Measurements from ENCODE around the gene OSR1. TPM values are rescaled to one million over a fixed set of nuclear protein-coding genes. Genes with fewer than 3 reads are reported as not detected.
"Not testable (repeated sequence)": the region's sequence is repeated elsewhere in the genome, so short reads cannot be mapped to it uniquely, and the experiment has no call there.

Gene OSR1
- total and polyA plus RNA-seq, 2 of the 4 experiments (the other 2 are of a cell fraction): 12.4 to 48.0 TPM

GRCh38 chr2:19392191-19392590 is 33.8 kb upstream of the OSR1 start:
- CTCF ChIA-PET: no interaction called here

DNA sequence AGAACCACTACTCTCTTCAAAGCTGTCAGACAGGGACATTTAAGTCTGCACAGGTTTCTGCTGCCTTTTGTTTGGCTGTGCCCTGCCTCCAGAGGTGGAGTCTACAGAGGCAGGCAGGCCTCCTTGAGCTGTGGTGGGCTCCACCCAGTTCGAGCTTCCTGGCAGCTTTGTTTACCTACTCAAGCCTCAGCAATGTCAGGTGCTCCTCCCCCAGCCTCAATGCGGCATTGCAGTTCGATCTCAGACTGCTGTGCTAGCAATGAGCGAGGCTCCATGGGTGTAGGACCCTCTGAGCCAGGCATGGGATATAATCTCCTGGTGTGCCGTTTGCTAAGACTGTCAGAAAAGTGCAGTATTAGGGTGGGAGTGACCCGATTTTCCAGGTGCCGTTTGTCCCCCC is 31.0 kb upstream of the OSR1 start:
- H4K8ac ChIP-seq (ENCODE audit: low read depth in 2 of 2, low read length in 2 of 2); H2BK5ac ChIP-seq (ENCODE audit: low read depth, low read length, poor library complexity, severe bottlenecking); H2AK9ac ChIP-seq (replicated peaks; ENCODE audit: low read depth, low read length, poor library complexity); in situ Hi-C loops (cut with MboI; ENCODE audit: low sequenced_read_pairs); H3K4ac ChIP-seq (ENCODE audit: low read depth, low read length); H3K14ac ChIP-seq (replicated peaks; ENCODE audit: low read depth, low read length); H3K23ac ChIP-seq (ENCODE audit: low read depth, low read length); H3K4me1 ChIP-seq (ENCODE audit: control insufficient read depth, insufficient read depth, low read length); H3K36me3 ChIP-seq (ENCODE audit: control insufficient read depth, insufficient read depth, low read length); H3K9me3 ChIP-seq (ENCODE audit: control insufficient read depth, insufficient read depth, low read length); POLR2A ChIA-PET (ENCODE audit: unreplicated experiment); H4K5ac ChIP-seq (ENCODE audit: low read depth, low read length); H2AFZ ChIP-seq (replicated peaks; ENCODE audit: low read length, poor library complexity); H2AK5ac ChIP-seq (ENCODE audit: low read depth, low read length); H3K9ac ChIP-seq (ENCODE audit: low read depth, low read length); H2BK120ac ChIP-seq (ENCODE audit: low read depth, low read length); H3K9me1 ChIP-seq (ENCODE audit: insufficient read depth, low read length); H3K18ac ChIP-seq (ENCODE audit: low read depth, low read length); H2BK20ac ChIP-seq (ENCODE audit: low read depth, low read length); BruUV-seq (replicated peaks); H3K56ac ChIP-seq (ENCODE audit: extremely low read depth, insufficient read depth, low read length); H3K27ac ChIP-seq (ENCODE audit: insufficient read depth, low read length); H4K20me1 ChIP-seq (ENCODE audit: insufficient read depth, low read length); H3K4me3 ChIP-seq (ENCODE audit: insufficient read depth, low read depth, low read length); H3K27me3 ChIP-seq (ENCODE audit: control insufficient read depth, insufficient read depth, low read length); dilution Hi-C loops (cut with HindIII; ENCODE audit: low sequenced_read_pairs, unreplicated experiment); H3K79me1 ChIP-seq (ENCODE audit: low read depth in 1 of 2, low read length in 2 of 2); ATAC-seq (ENCODE audit: low read depth); H3K4me2 ChIP-seq (ENCODE audit: low read depth, low read length); H2BK15ac ChIP-seq (ENCODE audit: low read depth, low read length); intact Hi-C loops (cut with micrococcal nuclease); H4K91ac ChIP-seq (ENCODE audit: insufficient read depth, low read depth, low read length); DNase-seq; CTCF ChIA-PET: not testable (repeated sequence)
- no CpG with 5 or more reads among the region's 7 CpGs for WGBS, 2 experiments (ENCODE audit: extremely low coverage in 2 of 2, insufficient read length in 1 of 2)

More at GRCh38 chr2:19392191-19392590, 33.8 kb upstream of the OSR1 start:
- Histone ChIP-seq H4K20me1 (ENCODE audit: insufficient read depth, low read length) (no peaks in the 10 kb centered on the region), H3K9ac (ENCODE audit: low read depth, low read length) (no peak overlapping the region), H3K4ac (ENCODE audit: low read depth, low read length) (no peak overlapping the region), H3K9me1 (ENCODE audit: insufficient read depth, low read length) (no peaks in the 10 kb centered on the region), H3K23ac (ENCODE audit: low read depth, low read length) (no peak overlapping the region), H3K27me3 (ENCODE audit: control insufficient read depth, insufficient read depth, low read length) (peaks cover 4% of the 10 kb centered on the region; the same call in 1 of the 2 replicates), H3K14ac (replicated peaks; ENCODE audit: low read depth, low read length) (no peak overlapping the region), H2AK5ac (ENCODE audit: low read depth, low read length) (no peak overlapping the region), H4K5ac (ENCODE audit: low read depth, low read length) (no peak overlapping the region), H2AK9ac (replicated peaks; ENCODE audit: low read depth, low read length, poor library complexity) (no peak overlapping the region), H3K4me2 (ENCODE audit: low read depth, low read length) (no peak overlapping the region), H2BK5ac (ENCODE audit: low read depth, low read length, poor library complexity, severe bottlenecking) (no peak overlapping the region), H3K18ac (ENCODE audit: low read depth, low read length) (no peak overlapping the region), H4K8ac (ENCODE audit: low read depth in 2 of 2, low read length in 2 of 2) (no peak overlapping the region), H3K9me3 (ENCODE audit: control insufficient read depth, insufficient read depth, low read length) (no peaks in the 10 kb centered on the region), H3K27ac (ENCODE audit: insufficient read depth, low read length) (no peak overlapping the region), H2BK120ac (ENCODE audit: low read depth, low read length) (no peak overlapping the region), H2BK20ac (ENCODE audit: low read depth, low read length) (no peak overlapping the region), H3K56ac (ENCODE audit: extremely low read depth, insufficient read depth, low read length) (no peak overlapping the region), H3K4me3 (ENCODE audit: insufficient read depth, low read depth, low read length) (no peak overlapping the region), H3K4me1 (ENCODE audit: control insufficient read depth, insufficient read depth, low read length) (no peaks in the 10 kb centered on the region), H2AFZ (replicated peaks; ENCODE audit: low read length, poor library complexity) (no peak overlapping the region), H4K91ac (ENCODE audit: insufficient read depth, low read depth, low read length) (no peak overlapping the region), H3K79me1 (ENCODE audit: low read depth in 1 of 2, low read length in 2 of 2) (no peaks in the 10 kb centered on the region), H3K36me3 (ENCODE audit: control insufficient read depth, insufficient read depth, low read length) (no peaks in the 10 kb centered on the region), H2BK15ac (ENCODE audit: low read depth, low read length) (no peak overlapping the region)
- in situ Hi-C loops (cut with MboI; ENCODE audit: low sequenced_read_pairs) (no loop called here), intact Hi-C loops (cut with micrococcal nuclease) (no loop called here), dilution Hi-C loops (cut with HindIII; ENCODE audit: low sequenced_read_pairs, unreplicated experiment) (no loop called here)
- TF ChIP-seq MAZ (IDR thresholded peaks at IDR 0.05; ENCODE audit: borderline replicate concordance, low read depth, low read length): no peak
- TF ChIP-seq, protein P1, sequence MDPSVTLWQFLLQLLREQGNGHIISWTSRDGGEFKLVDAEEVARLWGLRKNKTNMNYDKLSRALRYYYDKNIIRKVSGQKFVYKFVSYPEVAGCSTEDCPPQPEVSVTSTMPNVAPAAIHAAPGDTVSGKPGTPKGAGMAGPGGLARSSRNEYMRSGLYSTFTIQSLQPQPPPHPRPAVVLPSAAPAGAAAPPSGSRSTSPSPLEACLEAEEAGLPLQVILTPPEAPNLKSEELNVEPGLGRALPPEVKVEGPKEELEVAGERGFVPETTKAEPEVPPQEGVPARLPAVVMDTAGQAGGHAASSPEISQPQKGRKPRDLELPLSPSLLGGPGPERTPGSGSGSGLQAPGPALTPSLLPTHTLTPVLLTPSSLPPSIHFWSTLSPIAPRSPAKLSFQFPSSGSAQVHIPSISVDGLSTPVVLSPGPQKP (IDR thresholded peaks at IDR 0.05; ENCODE audit: borderline replicate concordance, low read depth, low read length): no peak
- no TSS peak for BruUV-seq (replicated peaks)
- WGBS, 2 experiments (ENCODE audit: extremely low coverage in 2 of 2, insufficient read length in 1 of 2): no CpG with 5 or more reads among the region's 4 CpGs
- DNase-seq (no peak), ATAC-seq (ENCODE audit: low read depth) (no peak)
- POLR2A ChIA-PET (ENCODE audit: unreplicated experiment): no interaction called here

Data from IMR-90 (cell line).